NCI-H2196 treated with DMSO at 0.1 percent for 48 hours (cell line): ENCODE results near the gene ZSCAN22.
"Not testable (repeated sequence)": the region's sequence is repeated elsewhere in the genome, so short reads cannot be mapped to it uniquely, and the experiment has no call there.

ENCODE experiments used
- DNase-seq: peaks from one replicate; lab custom pipeline; 2025; ENCODE audit not compliant: unreplicated experiment; lab: John Stamatoyannopoulos, UW

ZSCAN22 gene

DNA sequence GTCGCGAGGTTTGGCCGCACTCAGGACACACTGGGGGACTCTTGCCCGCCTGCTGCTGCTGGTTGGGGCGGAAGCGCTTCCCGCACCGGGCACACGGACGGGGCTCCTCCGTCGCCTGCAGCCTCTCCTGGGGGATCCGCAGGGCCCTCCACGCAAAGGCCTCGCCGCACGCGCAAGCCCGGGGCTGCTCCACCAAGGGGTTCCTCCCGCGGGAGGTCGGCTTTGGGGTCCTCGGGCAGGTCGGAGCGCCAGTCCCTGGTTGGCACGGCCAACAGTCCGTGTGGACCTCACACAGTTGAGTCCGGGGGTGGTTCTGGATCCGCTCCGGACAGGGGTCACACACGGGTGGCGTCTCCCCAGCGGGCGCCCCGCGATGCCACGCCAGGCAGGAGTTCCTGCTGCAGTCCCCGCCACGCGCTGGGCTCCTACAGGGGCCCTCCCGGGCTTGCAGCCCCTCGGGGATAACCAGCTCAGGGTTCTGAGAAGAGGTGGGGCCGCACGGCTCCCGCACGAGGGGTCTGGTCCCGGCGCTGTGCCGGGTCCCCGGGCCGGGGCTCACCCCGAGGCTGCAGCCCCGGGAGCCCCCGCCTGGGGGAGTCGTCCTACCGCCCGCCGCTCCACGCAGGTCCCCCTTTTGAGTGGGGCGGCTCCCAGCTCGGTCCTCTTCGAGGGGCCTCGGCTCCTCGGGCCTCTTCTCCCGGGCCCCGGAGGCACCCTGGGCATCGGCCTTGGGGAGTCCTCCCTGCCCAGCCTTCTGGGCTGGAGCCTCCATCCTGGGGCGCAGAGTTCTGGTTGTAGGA is 42.0 kb downstream of the ZSCAN22 start:
- no peak for DNase-seq

DNA sequence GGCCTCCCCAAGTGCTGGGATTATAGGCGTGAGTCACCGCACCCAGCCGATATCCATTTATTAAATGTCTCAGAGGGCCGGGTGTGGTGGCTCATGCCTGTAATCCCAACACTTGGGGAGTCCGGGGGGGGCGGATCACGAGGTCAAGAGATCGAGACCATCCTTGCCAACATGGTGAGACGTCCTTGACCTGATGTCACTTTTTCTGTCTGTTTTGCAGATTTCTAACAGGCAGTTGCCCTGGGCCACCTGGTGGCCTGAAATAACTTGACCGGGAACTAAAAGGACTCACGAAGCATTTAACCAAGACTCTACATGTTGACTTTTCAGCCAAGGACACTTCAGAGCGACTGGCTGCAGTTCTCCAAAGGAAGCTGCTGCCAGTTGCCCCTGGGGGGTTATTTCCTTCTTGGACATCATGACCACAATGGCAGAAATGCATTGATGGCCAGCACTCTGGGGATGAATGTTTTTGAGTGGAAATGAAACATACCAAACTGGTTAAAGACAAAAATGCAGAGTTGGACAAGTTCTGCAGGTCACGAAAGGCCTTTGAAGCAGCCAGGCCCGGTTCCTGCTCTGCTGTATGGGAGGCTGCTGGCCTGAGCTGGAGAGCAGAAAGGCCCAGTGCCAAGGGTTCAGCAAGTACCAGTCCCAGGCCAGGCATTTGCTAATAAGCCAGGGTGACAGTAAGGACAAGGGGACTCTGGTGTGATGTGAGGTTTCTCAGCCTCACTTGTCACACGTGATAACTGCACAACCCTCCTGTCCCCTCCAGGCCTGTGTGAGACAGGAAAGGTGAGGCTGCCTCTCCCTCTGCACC is 45.7 kb downstream of the ZSCAN22 start:
- no peak for DNase-seq

DNA sequence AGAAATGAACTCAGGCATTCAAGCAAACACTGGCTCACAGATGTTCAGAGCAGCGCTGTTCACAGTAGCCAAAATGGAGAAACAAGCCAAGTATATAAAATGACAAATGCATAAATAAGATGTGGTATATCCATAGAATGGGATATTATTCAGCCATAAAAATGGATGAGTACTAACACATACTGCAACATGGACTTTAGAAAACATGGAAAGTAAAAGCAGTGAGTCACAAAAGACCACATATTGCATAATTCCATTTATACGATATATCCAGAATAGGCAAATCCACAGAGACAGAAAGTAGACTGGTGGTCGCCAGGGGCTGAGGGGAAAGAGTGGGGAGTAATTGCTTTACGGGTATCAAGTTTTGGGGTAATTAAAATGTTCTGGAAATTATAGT is 47.4 kb downstream of the ZSCAN22 start:
- DNase-seq: no peak

- DNase-seq: not testable (repeated sequence)
Measured at GRCh38 chr19:58376724-58377123, 49.9 kb downstream of the ZSCAN22 start.

DNA sequence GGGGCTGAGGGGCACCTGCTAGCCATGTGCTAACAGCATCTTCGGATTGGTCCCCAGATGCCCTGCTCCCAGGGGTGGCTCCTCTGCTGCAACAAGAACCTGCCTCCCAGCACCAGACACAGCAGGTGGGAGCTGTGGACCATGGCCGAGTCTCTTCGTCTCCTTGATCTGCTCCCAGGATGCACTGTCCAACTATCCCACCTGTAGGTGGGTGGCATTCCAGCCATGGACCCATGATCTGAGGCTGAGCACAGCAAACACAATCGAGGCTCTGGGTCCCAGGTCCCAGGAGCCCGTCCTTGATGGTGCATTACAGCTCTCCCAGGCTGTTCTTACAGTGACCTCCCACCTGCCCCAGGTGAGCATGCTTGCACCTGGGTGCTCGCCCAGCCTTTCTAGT is 52.5 kb downstream of the ZSCAN22 start:
- no peak for DNase-seq

- no peak for DNase-seq
Measured at GRCh38 chr19:58380037-58380661, 53.4 kb downstream of the ZSCAN22 start.

DNA sequence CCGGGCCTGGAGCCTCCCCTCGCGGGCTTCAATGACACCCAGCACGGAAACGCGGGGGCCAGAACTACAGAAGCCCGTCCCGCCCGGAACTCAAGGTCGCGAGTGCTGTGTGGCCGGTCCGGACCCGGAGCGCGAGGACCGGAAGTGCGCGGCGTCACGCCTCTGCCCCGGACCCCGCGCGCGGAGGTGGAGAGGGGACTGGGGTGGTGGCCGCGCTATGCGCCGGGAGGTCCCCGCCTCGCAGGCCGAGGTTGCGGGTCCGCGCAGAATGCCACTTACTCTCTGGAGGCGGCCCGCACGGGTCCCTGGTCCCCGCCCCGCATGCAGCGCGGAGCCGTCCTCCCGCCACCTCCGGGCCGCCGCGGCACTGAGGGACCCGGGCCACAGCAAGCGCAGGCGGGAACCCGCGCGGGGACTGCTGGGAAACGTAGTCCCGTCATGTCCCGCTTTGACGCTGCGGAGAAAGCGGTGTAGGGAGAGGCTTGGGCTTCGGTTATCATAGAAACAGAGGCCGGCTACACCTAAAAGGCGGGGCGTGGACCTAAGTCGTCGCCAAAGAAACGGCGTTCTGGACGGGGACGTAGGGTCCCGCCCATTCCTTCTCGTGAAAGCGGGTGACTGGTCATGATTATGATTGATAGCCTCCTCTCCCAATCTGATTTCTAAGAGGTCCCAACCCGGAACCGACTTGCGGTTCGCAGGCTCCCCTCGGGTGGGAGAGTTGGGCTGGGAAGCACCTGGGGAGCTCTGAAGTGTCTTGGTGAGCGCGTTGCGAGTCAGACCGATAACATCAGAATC is 54.1 kb downstream of the ZSCAN22 start, which contains the start of gene ZNF837:
TSS of gene ZNF837 (minus strand) at position 369 of the 798 bp plus-strand sequence. CDS start 11,698 bp downstream, outside the sequence.
- DNase-seq: peak; percentile 99

DNA sequence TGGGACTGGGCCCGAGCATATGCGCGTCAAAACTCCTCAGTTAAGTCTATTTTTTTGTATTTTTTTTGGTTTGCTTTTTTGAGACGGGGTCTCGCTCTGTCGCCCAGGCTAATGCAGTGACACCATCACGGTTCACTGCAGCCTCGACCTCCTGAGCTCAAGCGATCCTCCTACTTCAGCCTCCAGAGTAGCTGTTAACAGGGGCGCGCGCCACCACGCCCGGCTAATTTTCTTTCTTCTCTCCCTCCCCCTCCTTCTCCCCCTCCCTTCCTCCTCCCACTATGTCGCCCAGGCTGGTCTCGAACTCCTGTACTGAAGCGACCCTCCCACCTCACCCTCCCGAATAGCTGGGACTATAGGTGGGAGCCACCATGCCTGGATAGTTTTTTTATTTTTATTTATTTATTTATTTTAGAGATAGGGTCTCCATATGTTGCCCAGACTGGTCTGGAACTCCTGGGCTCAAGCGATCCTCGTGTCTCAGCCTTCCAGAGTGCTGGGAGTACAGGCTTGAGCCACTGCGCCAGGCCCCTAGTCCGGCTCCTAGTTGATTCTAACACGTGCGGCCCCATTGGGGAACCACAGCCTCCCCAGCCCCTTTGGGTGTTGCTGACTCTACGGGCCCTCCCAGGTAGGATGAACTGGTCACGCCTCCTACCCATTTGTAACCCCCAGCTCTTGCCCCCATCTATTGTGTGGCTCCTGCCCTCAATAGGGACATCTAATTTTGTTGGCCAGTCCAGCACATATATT is 54.8 kb downstream of the ZSCAN22 start:
- DNase-seq: no peak

DNA sequence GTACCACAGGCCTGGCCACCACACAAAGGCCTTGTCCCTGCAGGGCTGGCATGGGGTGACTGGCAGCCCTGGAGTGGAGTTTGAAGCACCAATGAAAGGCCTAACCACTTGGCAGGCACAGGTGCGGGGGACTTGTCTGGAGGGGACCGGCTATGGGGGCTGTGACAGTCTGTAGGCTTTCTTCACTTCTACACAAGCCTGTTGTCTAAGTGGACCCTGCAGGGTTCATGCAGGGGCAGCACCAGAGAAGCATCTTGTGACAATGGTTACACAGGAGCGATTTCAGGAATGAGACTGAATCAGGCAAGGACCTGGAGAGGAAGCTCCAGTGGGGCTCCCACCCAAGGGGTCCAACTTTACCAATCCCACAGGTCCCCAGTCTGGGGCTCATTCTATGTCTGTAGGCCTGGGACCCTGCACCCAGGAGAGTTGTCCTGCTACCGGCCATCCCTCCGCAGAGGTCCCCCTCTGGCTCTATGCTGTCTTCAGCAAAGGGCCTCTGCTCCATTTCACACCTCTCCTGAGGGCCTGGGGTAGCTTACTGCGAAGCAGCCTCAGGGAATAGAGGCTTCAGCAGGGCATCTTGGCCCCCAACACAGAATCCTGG is 56.3 kb downstream of the ZSCAN22 start:
- DNase-seq: no peak

- DNase-seq: no peak
Measured at GRCh38 chr19:58385313-58385890, 58.6 kb downstream of the ZSCAN22 start.

DNA sequence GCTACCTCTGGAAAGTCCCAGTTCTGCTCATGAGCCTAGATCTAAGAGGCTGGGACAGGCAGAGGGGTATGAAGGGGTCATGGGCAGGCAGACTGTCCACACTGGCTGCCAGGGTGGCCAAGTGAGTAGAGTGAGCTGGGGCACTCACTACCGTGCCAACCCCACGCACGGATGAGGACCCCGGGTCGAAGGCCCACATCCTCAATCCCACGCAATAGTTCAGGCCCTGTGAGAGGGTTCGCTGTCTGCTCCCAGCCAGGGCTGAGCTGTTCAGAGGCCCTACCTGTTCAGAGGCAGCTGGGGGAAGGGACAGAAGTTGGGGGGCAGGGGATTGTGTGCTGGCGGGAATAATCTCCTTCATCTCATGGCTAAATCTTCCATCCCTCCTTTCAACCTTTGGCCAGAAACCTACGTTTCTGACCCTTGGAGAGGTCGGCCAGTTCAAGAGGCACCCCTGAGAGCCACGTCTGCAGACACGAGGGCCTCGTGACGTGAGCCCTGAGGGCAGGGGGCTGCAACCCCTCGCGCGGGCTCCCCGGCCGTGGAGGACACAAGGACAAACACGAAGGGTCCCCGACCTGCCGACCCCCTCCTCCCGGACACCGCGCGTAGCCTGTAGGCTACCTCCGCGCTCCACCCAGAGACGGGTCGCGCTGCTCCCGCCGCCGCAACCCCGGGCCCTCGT is 59.2 kb downstream of the ZSCAN22 start:
- DNase-seq: no peak

GRCh38 chr19:58386576-58387337 is 60.0 kb downstream of the ZSCAN22 start, which contains the start of gene RPS5:
TSS of gene RPS5 (plus strand) at chr19:58387269. CDS start at chr19:58388138, 869 bp downstream.
- peak; percentile 98 for DNase-seq

GRCh38 chr19:58387338-58388174 is 60.8 kb downstream of the ZSCAN22 start:
- DNase-seq: no peak

GRCh38 chr19:58388175-58388526 is 61.4 kb downstream of the ZSCAN22 start:
- no peak for DNase-seq
